Naive B cell (primary cell): Measurements from ENCODE around the gene DNAI4. TPM values are rescaled to one million over a fixed set of nuclear protein-coding genes. Genes with fewer than 3 reads are reported as not detected.

Experiments
- ATAC-seq, 2 donors: fragments of 150-1000 bp; cut with Tn5 transposase; 2 replicates each; pipeline ENCODE4 v1.10.0; 2021; ENCODE audit warnings: low read depth in 2 of 2, mild to moderate bottlenecking in 2 of 2, moderate library complexity in 2 of 2
- DNase-seq: peaks from one replicate; pipeline ENCODE4 v3.0.0; 2022
- H3K27ac Mint-ChIP-seq, 6 donors: one replicate each; pipeline ENCODE4 v1.8.0; 2020 to 2022; ENCODE audit warnings: mild to moderate bottlenecking in 6 of 6, mixed read lengths in 6 of 6, moderate library complexity in 5 of 6, inconsistent platforms in 2 of 6
- H3K27me3 Mint-ChIP-seq, 3 donors: one replicate each; pipeline ENCODE4 v1.8.0; 2021 to 2022; ENCODE audit warnings: mixed read lengths in 3 of 3, mild to moderate bottlenecking in 1 of 3
- H3K36me3 Mint-ChIP-seq, 2 donors: one replicate each; pipeline ENCODE4 v1.8.0; 2020 to 2022; ENCODE audit warnings: mixed read lengths in 2 of 2, inconsistent platforms in 1 of 2, mild to moderate bottlenecking in 1 of 2
- H3K4me1 Mint-ChIP-seq, 3 donors: one replicate each; pipeline ENCODE4 v1.8.0; 2020 to 2022; ENCODE audit warnings: mixed read lengths in 3 of 3, inconsistent platforms in 1 of 3, mild to moderate bottlenecking in 1 of 3, moderate library complexity in 1 of 3
- H3K4me3 Mint-ChIP-seq, 8 donors: one replicate each; pipeline ENCODE4 v1.8.0; 2020 to 2022; ENCODE audit warnings: mild to moderate bottlenecking in 8 of 8, mixed read lengths in 8 of 8, moderate library complexity in 8 of 8, inconsistent platforms in 2 of 8
- H3K9me3 Mint-ChIP-seq, 7 donors: one replicate each; pipeline ENCODE4 v1.8.0; 2020 to 2022; ENCODE audit warnings: mixed read lengths in 7 of 7, mild to moderate bottlenecking in 5 of 7, inconsistent platforms in 2 of 7, moderate library complexity in 1 of 7
- polyA plus RNA-seq, 6 donors: library from polyadenylated mRNA; unstranded; fragments of 300-500 nt; fragmentation: Illumina TruSeq; gene quantifications; one replicate each; pipeline ENCODE4 v1.2.3, GENCODE V29; 2021; ENCODE audit warnings: low read depth in 6 of 6

Gene DNAI4
- polyA plus RNA-seq, 6 donors from 2014 or later, result 0.40 to 4.1 (median 1.3) TPM; not detected in 1

- no peaks in the 10 kb centered on the region for H3K9me3 Mint-ChIP-seq
Measured at GRCh38 chr1:66938613-66939012, 14.0 kb upstream of the DNAI4 start.

GRCh38 chr1:66937529-66938234 lies 13.0 kb upstream of the DNAI4 start:
- no peak for DNase-seq
- Mint-ChIP-seq H3K4me3 (peak overlapping the region in 1 of 8 donors; percentile 19), H3K36me3 (peaks cover 5 to 8% of the 10 kb centered on the region in 2 donors), H3K4me1 (peaks cover 28 to 52% (median 35%) of the 10 kb centered on the region in 3 donors), H3K27me3 (no peaks in the 10 kb centered on the region), H3K9me3 (no peaks in the 10 kb centered on the region), H3K27ac (no peak overlapping the region)
- no peak for ATAC-seq

More at GRCh38 chr1:66938613-66939012, 14.0 kb upstream of the DNAI4 start:
- Mint-ChIP-seq H3K27ac (no peak overlapping the region), H3K36me3 (peaks cover 7 to 8% of the 10 kb centered on the region in 2 donors), H3K4me1 (peaks cover 24 to 44% (median 32%) of the 10 kb centered on the region in 3 donors), H3K4me3 (peak overlapping the region in 1 of 8 donors; percentile 4), H3K27me3 (no peaks in the 10 kb centered on the region)
- no peak for DNase-seq
- ATAC-seq, result no peak

- peak overlapping the region in 7 of 8 donors; percentile 15 to 64 (median 39) for H3K4me3 Mint-ChIP-seq
- no peaks in the 10 kb centered on the region for H3K36me3 Mint-ChIP-seq
- H3K27ac Mint-ChIP-seq, result peak overlapping the region in 2 of 6 donors; percentile 57 to 66
- no peaks in the 10 kb centered on the region for H3K9me3 Mint-ChIP-seq
- H3K4me1 Mint-ChIP-seq, result peaks cover 41 to 74% (median 59%) of the 10 kb centered on the region in 3 donors
- DNase-seq (no peak), ATAC-seq (no peak)
- H3K27me3 Mint-ChIP-seq, result no peaks in the 10 kb centered on the region
Measured at GRCh38 chr1:66933887-66934700, 9.4 kb upstream of the DNAI4 start.

- ATAC-seq, result no peak
- Mint-ChIP-seq H3K27me3 (no peaks in the 10 kb centered on the region), H3K4me3 (peak overlapping the region in 7 of 8 donors; percentile 9 to 97 (median 30)), H3K4me1 (peaks cover 34 to 61% (median 46%) of the 10 kb centered on the region in 3 donors), H3K36me3 (no peaks in the 10 kb centered on the region), H3K9me3 (no peaks in the 10 kb centered on the region), H3K27ac (peak overlapping the region in 2 of 6 donors; percentile 57 to 91)
- no peak for DNase-seq
Measured at GRCh38 chr1:66932291-66932690, 7.6 kb upstream of the DNAI4 start.

GRCh38 chr1:66931590-66931989 lies 6.9 kb upstream of the DNAI4 start:
- H3K36me3 Mint-ChIP-seq, result no peaks in the 10 kb centered on the region
- DNase-seq, result no peak
- no peak for ATAC-seq
- no peaks in the 10 kb centered on the region for H3K9me3 Mint-ChIP-seq
- H3K4me1 Mint-ChIP-seq, result peaks cover 31 to 54% (median 42%) of the 10 kb centered on the region in 3 donors
- no peaks in the 10 kb centered on the region for H3K27me3 Mint-ChIP-seq
- peak overlapping the region; percentile 85 to 97 (median 92) for H3K4me3 Mint-ChIP-seq
- peak overlapping the region; percentile 1 to 98 (median 66) for H3K27ac Mint-ChIP-seq

GRCh38 chr1:66930823-66931174 lies 6.1 kb upstream of the DNAI4 start:
- Mint-ChIP-seq H3K4me3 (peak overlapping the region; percentile 85 to 97 (median 92)), H3K27ac (peak overlapping the region; percentile 83 to 98 (median 94)), H3K27me3 (no peaks in the 10 kb centered on the region), H3K9me3 (no peaks in the 10 kb centered on the region), H3K4me1 (peaks cover 31 to 57% (median 45%) of the 10 kb centered on the region in 3 donors), H3K36me3 (no peaks in the 10 kb centered on the region)
- DNase-seq (no peak), ATAC-seq (no peak)

- peak overlapping the region; percentile 91 to 98 (median 96) for H3K27ac Mint-ChIP-seq
- H3K4me3 Mint-ChIP-seq, result peak overlapping the region; percentile 85 to 97 (median 92)
- ATAC-seq (peak; percentile 72 to 73), DNase-seq (peak; percentile 97)
- peaks cover 36 to 61% (median 45%) of the 10 kb centered on the region in 3 donors for H3K4me1 Mint-ChIP-seq
- no peaks in the 10 kb centered on the region for H3K9me3 Mint-ChIP-seq
- no peaks in the 10 kb centered on the region for H3K27me3 Mint-ChIP-seq
- H3K36me3 Mint-ChIP-seq, result no peaks in the 10 kb centered on the region
Measured at GRCh38 chr1:66929999-66930822, 5.6 kb upstream of the DNAI4 start.

- no peaks in the 10 kb centered on the region for H3K9me3 Mint-ChIP-seq
- peaks cover 37 to 57% (median 44%) of the 10 kb centered on the region in 3 donors for H3K4me1 Mint-ChIP-seq
- DNase-seq (no peak), ATAC-seq (no peak)
- H3K4me3 Mint-ChIP-seq, result peak overlapping the region; percentile 85 to 97 (median 92)
- peak overlapping the region; percentile 75 to 98 (median 95) for H3K27ac Mint-ChIP-seq
- no peaks in the 10 kb centered on the region for H3K27me3 Mint-ChIP-seq
- no peaks in the 10 kb centered on the region for H3K36me3 Mint-ChIP-seq
Measured at GRCh38 chr1:66929691-66929998, 5.0 kb upstream of the DNAI4 start.

GRCh38 chr1:66929146-66929688 lies 4.6 kb upstream of the DNAI4 start:
- Mint-ChIP-seq H3K36me3 (no peaks in the 10 kb centered on the region), H3K27ac (peak overlapping the region in 4 of 6 donors; percentile 47 to 97 (median 83)), H3K27me3 (no peaks in the 10 kb centered on the region), H3K4me3 (peak overlapping the region in 7 of 8 donors; percentile 85 to 97 (median 91)), H3K4me1 (peaks cover 41 to 57% (median 44%) of the 10 kb centered on the region in 3 donors), H3K9me3 (no peaks in the 10 kb centered on the region)
- DNase-seq (no peak), ATAC-seq (no peak)

GRCh38 chr1:66927528-66927927 lies 2.9 kb upstream of the DNAI4 start:
- peaks cover 40 to 50% (median 42%) of the 10 kb centered on the region in 3 donors for H3K4me1 Mint-ChIP-seq
- no peak for DNase-seq

GRCh38 chr1:66925944-66926343 lies 1.3 kb upstream of the DNAI4 start:
- Mint-ChIP-seq H3K36me3 (no peaks in the 10 kb centered on the region), H3K27ac (peak overlapping the region in 3 of 6 donors; percentile 47 to 98 (median 98)), H3K9me3 (no peaks in the 10 kb centered on the region), H3K4me3 (peak overlapping the region; percentile 95 to 99 (median 96)), H3K27me3 (no peaks in the 10 kb centered on the region), H3K4me1 (peaks cover 25 to 34% (median 26%) of the 10 kb centered on the region in 3 donors)
- no peak for ATAC-seq
- no peak for DNase-seq

More at GRCh38 chr1:66927528-66927927, 2.9 kb upstream of the DNAI4 start:
- peak overlapping the region in 1 of 6 donors; percentile 62 for H3K27ac Mint-ChIP-seq
- H3K36me3 Mint-ChIP-seq, result no peaks in the 10 kb centered on the region
- H3K27me3 Mint-ChIP-seq, result no peaks in the 10 kb centered on the region
- no peak for ATAC-seq
- H3K9me3 Mint-ChIP-seq, result no peaks in the 10 kb centered on the region
- peak overlapping the region in 1 of 8 donors; percentile 99 for H3K4me3 Mint-ChIP-seq

GRCh38 chr1:66925558-66925910 lies 878 bp upstream of the DNAI4 start:
- Mint-ChIP-seq H3K4me1 (peaks cover 23 to 31% (median 24%) of the 10 kb centered on the region in 3 donors), H3K27me3 (no peaks in the 10 kb centered on the region), H3K9me3 (no peaks in the 10 kb centered on the region), H3K4me3 (peak overlapping the region; percentile 95 to 99 (median 96)), H3K27ac (peak overlapping the region; percentile 98 to 99 (median 98)), H3K36me3 (no peaks in the 10 kb centered on the region)
- DNase-seq (no peak), ATAC-seq (no peak)

- DNase-seq (no peak), ATAC-seq (no peak)
- Mint-ChIP-seq H3K27me3 (no peaks in the 10 kb centered on the region), H3K36me3 (peaks cover 0 to 4% of the 10 kb centered on the region in 2 donors), H3K4me1 (peaks cover 11 to 17% (median 13%) of the 10 kb centered on the region in 3 donors), H3K9me3 (peaks cover 0 to 11% (median 3%) of the 10 kb centered on the region in 7 donors), H3K4me3 (peak overlapping the region in 1 of 8 donors; percentile 73), H3K27ac (no peak overlapping the region)
Measured at GRCh38 chr1:66920543-66920942, 4.1 kb downstream of the DNAI4 start.
